Gastrocnemius medialis (tissue), 4 donors: ENCODE measurements around the gene GRIK4. TPM values are rescaled to one million over a fixed set of nuclear protein-coding genes. Genes with fewer than 3 reads are reported as not detected.

ENCODE experiments used
- ATAC-seq, 2 donors: fragments of 150-250 bp; one replicate each; pipeline ENCODE4 v1.9.1; 2016
- DNase-seq, 2 donors: peaks; one replicate each; pipeline ENCODE4 v3.0.0-alpha.2; 2019
- H3K27ac ChIP-seq, 4 donors: fragments of 200-600 bp; sonication (generic); 1 replicate in 1 of 4; 2 replicates in 3 of 4; pipeline ENCODE4 v1.5.1; 2016 to 2018; ENCODE audit warnings: mild to moderate bottlenecking in 2 of 4, moderate library complexity in 1 of 4
- H3K27me3 ChIP-seq, 3 donors: fragments of 200-600 bp; sonication (generic) in 2 of 3; 1 replicate in 1 of 3; 2 replicates in 2 of 3; pipeline versions ENCODE4 v1.5.1 to v1.6.0; 2016 to 2019; ENCODE audit warnings: mild to moderate bottlenecking in 1 of 3, moderate library complexity in 1 of 3
- H3K36me3 ChIP-seq, 2 donors: fragments of 200-600 bp; sonication (generic) in 1 of 2; one replicate each; pipeline ENCODE4 v1.5.1; 2017 to 2018
- H3K4me1 ChIP-seq, 2 donors: fragments of 200-600 bp; sonication (generic) in 1 of 2; one replicate each; pipeline ENCODE4 v1.5.1; 2016 to 2017; ENCODE audit warnings: mild to moderate bottlenecking in 2 of 2
- H3K4me3 ChIP-seq, 4 donors: fragments of 200-600 bp; sonication (generic) in 3 of 4; 1 replicate in 1 of 4; 2 replicates in 3 of 4; pipeline ENCODE4 v1.5.1; 2016 to 2019; ENCODE audit warnings: mild to moderate bottlenecking in 2 of 4
- H3K9me3 ChIP-seq, 3 donors: fragments of 200-600 bp; sonication (generic) in 2 of 3; 1 replicate in 1 of 3; 2 replicates in 2 of 3; pipeline ENCODE4 v1.5.1; 2016 to 2019
- POLR2A ChIP-seq, 2 donors: fragments of 450-650 bp; IDR thresholded peaks; one replicate each; pipeline ENCODE4 v1.6.1; 2017; ENCODE audit warnings: antibody characterized with exemption in 2 of 2, mild to moderate bottlenecking in 2 of 2, moderate library complexity in 2 of 2
- in situ Hi-C, 4 donors: fragments of 200-750 bp; cut with MboI; loops; one replicate each; pipeline versions ENCODE4 v1.15.0 to v1.8.0; 2017; ENCODE audit warnings: low sequenced_read_pairs in 4 of 4
- intact Hi-C: fragments of 100-400 bp; cut with DNase I; formaldehyde crosslinking; loops from one replicate; pipeline ENCODE4 v1.15.1; 2023; ENCODE audit warnings: low total_unique reads
- total RNA-seq, 4 donors: library from RNA; depleted of rRNA; stranded (reverse); fragments of >200 nt; gene quantifications; one replicate each; pipeline versions ENCODE4 v1.1.0 to v1.2.3, GENCODE V29; 2016
- TF ChIP-seq, protein P1 (sequence below), 5 experiments: fragments of 450-650 bp in 3 of 5; fragments of 200-600 bp in 2 of 5; sonication (generic) in 2 of 5; IDR thresholded peaks in 4 of 5; conservative IDR thresholded peaks in 1 of 5; 1 replicate in 4 of 5; 2 replicates in 1 of 5; pipeline ENCODE4 v1.5.1; 2016 to 2019; ENCODE audit warnings: antibody characterized with exemption in 5 of 5, mild to moderate bottlenecking in 3 of 5, moderate library complexity in 3 of 5

Gene GRIK4
- total RNA-seq, 4 donors from 2014 or later: 0.42 TPM; not detected in 3

DNA sequence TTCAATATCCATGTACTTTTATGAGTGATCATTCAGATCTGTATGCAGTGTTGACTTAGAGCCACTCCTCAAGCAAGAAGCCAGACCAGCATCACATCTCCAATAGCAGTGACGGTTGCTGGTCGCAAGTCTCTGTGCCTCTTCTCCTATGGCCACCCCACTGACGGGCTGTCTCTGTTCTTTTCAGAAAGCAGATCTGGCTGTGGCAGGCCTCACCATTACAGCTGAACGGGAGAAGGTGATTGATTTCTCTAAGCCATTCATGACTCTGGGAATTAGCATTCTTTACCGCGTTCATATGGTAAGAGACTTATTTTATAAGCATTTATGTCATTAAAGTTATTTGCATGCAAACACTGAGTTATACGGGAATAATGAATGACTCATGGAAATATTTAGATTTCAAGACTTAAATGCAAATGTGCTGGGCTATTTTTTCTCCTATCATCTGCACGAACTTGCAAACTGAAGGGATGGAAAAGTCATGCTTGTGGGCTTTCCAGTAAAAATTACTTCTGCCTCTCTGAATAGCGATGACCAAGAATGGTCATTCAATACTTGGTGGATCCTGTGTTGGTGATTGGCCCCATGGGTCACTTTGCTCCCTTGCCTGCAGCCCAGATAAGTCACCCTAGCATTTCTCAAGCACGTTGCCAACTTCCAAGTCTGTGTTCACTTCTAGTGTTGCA lies 428.8 kb downstream of the GRIK4 start:
- Histone ChIP-seq H3K27me3 (peaks cover 0 to 5% (median 4%) of the 10 kb centered on the region in 3 donors), H3K36me3 (no peaks in the 10 kb centered on the region), H3K27ac (no peak overlapping the region), H3K9me3 (no peaks in the 10 kb centered on the region), H3K4me1 (no peaks in the 10 kb centered on the region), H3K4me3 (no peak overlapping the region)
- TF ChIP-seq, protein P1, sequence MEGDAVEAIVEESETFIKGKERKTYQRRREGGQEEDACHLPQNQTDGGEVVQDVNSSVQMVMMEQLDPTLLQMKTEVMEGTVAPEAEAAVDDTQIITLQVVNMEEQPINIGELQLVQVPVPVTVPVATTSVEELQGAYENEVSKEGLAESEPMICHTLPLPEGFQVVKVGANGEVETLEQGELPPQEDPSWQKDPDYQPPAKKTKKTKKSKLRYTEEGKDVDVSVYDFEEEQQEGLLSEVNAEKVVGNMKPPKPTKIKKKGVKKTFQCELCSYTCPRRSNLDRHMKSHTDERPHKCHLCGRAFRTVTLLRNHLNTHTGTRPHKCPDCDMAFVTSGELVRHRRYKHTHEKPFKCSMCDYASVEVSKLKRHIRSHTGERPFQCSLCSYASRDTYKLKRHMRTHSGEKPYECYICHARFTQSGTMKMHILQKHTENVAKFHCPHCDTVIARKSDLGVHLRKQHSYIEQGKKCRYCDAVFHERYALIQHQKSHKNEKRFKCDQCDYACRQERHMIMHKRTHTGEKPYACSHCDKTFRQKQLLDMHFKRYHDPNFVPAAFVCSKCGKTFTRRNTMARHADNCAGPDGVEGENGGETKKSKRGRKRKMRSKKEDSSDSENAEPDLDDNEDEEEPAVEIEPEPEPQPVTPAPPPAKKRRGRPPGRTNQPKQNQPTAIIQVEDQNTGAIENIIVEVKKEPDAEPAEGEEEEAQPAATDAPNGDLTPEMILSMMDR (IDR thresholded peaks at IDR 0.05 in 4 of 5, conservative IDR thresholded peaks at IDR 0.05 in 1 of 5): no peak
- no peak for TF ChIP-seq POLR2A (IDR thresholded peaks at IDR 0.05)
- intact Hi-C loops: no loop called here
- DNase-seq (no peak), ATAC-seq (no peak)
- in situ Hi-C loops: loop anchor here in 1 of 4 donors (25.0 kb wide), 1 partner anchor 428 kb away; the partner anchor contains the start of gene GRIK4

GRCh38 chr11:120941000-120941399 lies 429.5 kb downstream of the GRIK4 start:
- Histone ChIP-seq H3K4me3 (no peak overlapping the region), H3K36me3 (no peaks in the 10 kb centered on the region), H3K27me3 (peaks cover 0 to 5% (median 4%) of the 10 kb centered on the region in 3 donors), H3K27ac (no peak overlapping the region), H3K9me3 (no peaks in the 10 kb centered on the region), H3K4me1 (no peaks in the 10 kb centered on the region)
- intact Hi-C loops (no loop called here), in situ Hi-C loops (loop anchor here in 1 of 4 donors (25.0 kb wide), 1 partner anchor 429 kb away; the partner anchor contains the start of gene GRIK4)
- no peak for ATAC-seq
- no peak for TF ChIP-seq POLR2A (IDR thresholded peaks at IDR 0.05)
- TF ChIP-seq, protein P1 (IDR thresholded peaks at IDR 0.05 in 4 of 5, conservative IDR thresholded peaks at IDR 0.05 in 1 of 5): no peak
- no peak for DNase-seq

- no peak overlapping the region for H3K4me3 ChIP-seq
- no peaks in the 10 kb centered on the region for H3K36me3 ChIP-seq
- H3K27ac ChIP-seq: no peak overlapping the region
- H3K4me1 ChIP-seq: no peaks in the 10 kb centered on the region
- H3K27me3 ChIP-seq: peaks cover 0 to 5% (median 4%) of the 10 kb centered on the region in 3 donors
- no peak for DNase-seq
- ATAC-seq: no peak
- intact Hi-C loops: no loop called here
- in situ Hi-C loops: loop anchor here in 1 of 4 donors (25.0 kb wide), 1 partner anchor 430 kb away; the partner anchor contains the start of gene GRIK4
- no peak for TF ChIP-seq POLR2A (IDR thresholded peaks at IDR 0.05)
- TF ChIP-seq, protein P1 (IDR thresholded peaks at IDR 0.05 in 4 of 5, conservative IDR thresholded peaks at IDR 0.05 in 1 of 5): no peak
- H3K9me3 ChIP-seq: no peaks in the 10 kb centered on the region
These were observed 431.2 kb downstream of the GRIK4 start for GRCh38 chr11:120942701-120943100.

DNA sequence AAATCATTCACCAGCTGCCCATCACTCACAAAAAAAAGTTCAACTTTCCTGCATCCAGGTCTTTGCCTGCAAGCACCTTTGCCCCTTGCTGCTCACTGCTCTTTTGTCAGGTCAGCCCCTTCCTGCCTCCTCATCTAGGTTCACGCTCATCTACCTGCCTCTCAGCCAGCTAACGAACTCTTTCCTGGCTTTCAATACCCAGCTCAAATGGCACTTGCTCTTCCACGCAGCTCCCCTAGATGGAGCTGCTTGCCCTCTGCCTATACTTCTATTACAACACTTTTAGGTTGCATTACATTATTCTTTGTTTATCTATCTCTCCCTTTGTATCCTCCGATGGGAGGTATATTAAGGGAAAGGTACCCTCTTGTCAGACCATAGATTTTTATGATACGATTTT lies 433.5 kb downstream of the GRIK4 start:
- TF ChIP-seq, protein P1 (IDR thresholded peaks at IDR 0.05 in 4 of 5, conservative IDR thresholded peaks at IDR 0.05 in 1 of 5): no peak
- no peak for TF ChIP-seq POLR2A (IDR thresholded peaks at IDR 0.05)
- ATAC-seq: no peak
- Histone ChIP-seq H3K4me1 (no peaks in the 10 kb centered on the region), H3K4me3 (no peak overlapping the region), H3K36me3 (no peaks in the 10 kb centered on the region), H3K27me3 (peaks cover 0 to 10% (median 6%) of the 10 kb centered on the region in 3 donors), H3K9me3 (no peaks in the 10 kb centered on the region), H3K27ac (no peak overlapping the region)
- in situ Hi-C loops (loop anchor here in 1 of 4 donors (25.0 kb wide), 1 partner anchor 433 kb away; the partner anchor contains the start of gene GRIK4), intact Hi-C loops (no loop called here)
- no peak for DNase-seq
